Ishikawa (cell line): ENCODE data around the gene MYEOV.

ENCODE experiments used
- CEBPB ChIP-seq: IDR thresholded peaks from 2 replicates; pipeline ENCODE4 v1.6.1; 2012
- CREB1 ChIP-seq: IDR thresholded peaks from 2 replicates; pipeline ENCODE4 v1.6.1; 2012; ENCODE audit warnings: low read depth
- EGR1 ChIP-seq: IDR thresholded peaks from 2 replicates; pipeline ENCODE4 v1.6.1; 2012
- EP300 ChIP-seq: IDR thresholded peaks from 2 replicates; pipeline ENCODE4 v1.6.1; 2012; ENCODE audit warnings: borderline replicate concordance
- FOXM1 ChIP-seq: IDR thresholded peaks from 2 replicates; pipeline ENCODE4 v1.6.1; 2012; ENCODE audit warnings: low read depth, borderline replicate concordance
- NFIC ChIP-seq: IDR thresholded peaks from 2 replicates; pipeline ENCODE4 v1.6.1; 2012
- TAF1 ChIP-seq: IDR thresholded peaks from 2 replicates; pipeline ENCODE4 v1.6.1; 2012; ENCODE audit warnings: low read depth, mild to moderate bottlenecking
- TCF12 ChIP-seq: IDR thresholded peaks from 2 replicates; pipeline ENCODE4 v1.6.1; 2012; ENCODE audit warnings: low read depth
- TEAD4 ChIP-seq: IDR thresholded peaks from 2 replicates; pipeline ENCODE4 v1.6.1; 2012
- YY1 ChIP-seq: IDR thresholded peaks from 2 replicates; pipeline ENCODE4 v1.6.1; 2012; ENCODE audit warnings: low read depth
- ZBTB7A ChIP-seq: IDR thresholded peaks from 2 replicates; pipeline ENCODE4 v1.6.1; 2012; ENCODE audit warnings: low read depth
- TF ChIP-seq, protein P1 (sequence below): IDR thresholded peaks from 2 replicates; pipeline ENCODE4 v1.6.1; 2012; ENCODE audit warnings: low read depth, mild to moderate bottlenecking
- TF ChIP-seq, protein P2 (sequence below): IDR thresholded peaks from 2 replicates; pipeline ENCODE4 v1.6.1; 2012
- TF ChIP-seq, protein P3 (sequence below): IDR thresholded peaks from 2 replicates; pipeline ENCODE4 v1.6.1; 2012

Gene MYEOV

DNA sequence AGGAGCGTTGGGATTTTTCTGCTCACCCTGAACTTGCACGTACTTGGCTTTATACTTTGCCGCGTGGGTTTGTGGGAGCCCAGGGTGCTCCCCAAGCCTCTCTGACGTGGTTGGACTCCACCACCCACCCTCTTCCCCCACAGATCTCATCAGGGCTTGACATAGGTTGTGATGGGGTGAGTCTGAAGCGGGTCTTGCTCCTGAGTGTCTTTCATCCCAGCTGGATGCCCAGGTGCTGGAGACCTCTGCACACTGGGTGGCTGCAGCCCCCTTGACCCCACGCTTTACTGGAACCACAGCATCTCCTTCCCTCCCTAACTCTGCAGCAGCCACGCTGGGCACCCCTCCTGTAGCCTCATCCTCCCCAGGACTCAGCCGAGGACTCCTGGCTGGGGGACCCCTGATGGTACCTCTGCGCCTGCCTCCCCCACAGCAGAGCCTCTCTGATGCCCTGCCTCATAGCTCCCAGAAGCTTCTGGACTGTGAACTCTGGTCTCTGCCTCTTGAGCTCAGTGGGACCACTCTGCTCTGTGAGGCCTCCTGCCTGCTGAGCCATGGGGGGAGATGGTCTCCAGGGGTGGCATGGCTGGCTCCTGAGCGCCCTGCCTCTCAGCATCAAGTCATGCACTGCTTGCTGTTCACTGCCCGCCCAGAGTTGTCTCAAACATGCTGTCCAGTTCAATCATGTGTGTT is 45.2 kb downstream of the MYEOV start:
- no peak for TF ChIP-seq TEAD4
- TF ChIP-seq NFIC, result no peak
- TF ChIP-seq CEBPB, result no peak
- TF ChIP-seq TAF1, result no peak
- TF ChIP-seq, protein P1, sequence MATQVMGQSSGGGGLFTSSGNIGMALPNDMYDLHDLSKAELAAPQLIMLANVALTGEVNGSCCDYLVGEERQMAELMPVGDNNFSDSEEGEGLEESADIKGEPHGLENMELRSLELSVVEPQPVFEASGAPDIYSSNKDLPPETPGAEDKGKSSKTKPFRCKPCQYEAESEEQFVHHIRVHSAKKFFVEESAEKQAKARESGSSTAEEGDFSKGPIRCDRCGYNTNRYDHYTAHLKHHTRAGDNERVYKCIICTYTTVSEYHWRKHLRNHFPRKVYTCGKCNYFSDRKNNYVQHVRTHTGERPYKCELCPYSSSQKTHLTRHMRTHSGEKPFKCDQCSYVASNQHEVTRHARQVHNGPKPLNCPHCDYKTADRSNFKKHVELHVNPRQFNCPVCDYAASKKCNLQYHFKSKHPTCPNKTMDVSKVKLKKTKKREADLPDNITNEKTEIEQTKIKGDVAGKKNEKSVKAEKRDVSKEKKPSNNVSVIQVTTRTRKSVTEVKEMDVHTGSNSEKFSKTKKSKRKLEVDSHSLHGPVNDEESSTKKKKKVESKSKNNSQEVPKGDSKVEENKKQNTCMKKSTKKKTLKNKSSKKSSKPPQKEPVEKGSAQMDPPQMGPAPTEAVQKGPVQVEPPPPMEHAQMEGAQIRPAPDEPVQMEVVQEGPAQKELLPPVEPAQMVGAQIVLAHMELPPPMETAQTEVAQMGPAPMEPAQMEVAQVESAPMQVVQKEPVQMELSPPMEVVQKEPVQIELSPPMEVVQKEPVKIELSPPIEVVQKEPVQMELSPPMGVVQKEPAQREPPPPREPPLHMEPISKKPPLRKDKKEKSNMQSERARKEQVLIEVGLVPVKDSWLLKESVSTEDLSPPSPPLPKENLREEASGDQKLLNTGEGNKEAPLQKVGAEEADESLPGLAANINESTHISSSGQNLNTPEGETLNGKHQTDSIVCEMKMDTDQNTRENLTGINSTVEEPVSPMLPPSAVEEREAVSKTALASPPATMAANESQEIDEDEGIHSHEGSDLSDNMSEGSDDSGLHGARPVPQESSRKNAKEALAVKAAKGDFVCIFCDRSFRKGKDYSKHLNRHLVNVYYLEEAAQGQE, result no peak
- no peak for TF ChIP-seq EP300
- TF ChIP-seq, protein P2, sequence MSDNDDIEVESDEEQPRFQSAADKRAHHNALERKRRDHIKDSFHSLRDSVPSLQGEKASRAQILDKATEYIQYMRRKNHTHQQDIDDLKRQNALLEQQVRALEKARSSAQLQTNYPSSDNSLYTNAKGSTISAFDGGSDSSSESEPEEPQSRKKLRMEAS, result no peak
- TF ChIP-seq YY1, result no peak
- no peak for TF ChIP-seq TCF12
- no peak for TF ChIP-seq CREB1

DNA sequence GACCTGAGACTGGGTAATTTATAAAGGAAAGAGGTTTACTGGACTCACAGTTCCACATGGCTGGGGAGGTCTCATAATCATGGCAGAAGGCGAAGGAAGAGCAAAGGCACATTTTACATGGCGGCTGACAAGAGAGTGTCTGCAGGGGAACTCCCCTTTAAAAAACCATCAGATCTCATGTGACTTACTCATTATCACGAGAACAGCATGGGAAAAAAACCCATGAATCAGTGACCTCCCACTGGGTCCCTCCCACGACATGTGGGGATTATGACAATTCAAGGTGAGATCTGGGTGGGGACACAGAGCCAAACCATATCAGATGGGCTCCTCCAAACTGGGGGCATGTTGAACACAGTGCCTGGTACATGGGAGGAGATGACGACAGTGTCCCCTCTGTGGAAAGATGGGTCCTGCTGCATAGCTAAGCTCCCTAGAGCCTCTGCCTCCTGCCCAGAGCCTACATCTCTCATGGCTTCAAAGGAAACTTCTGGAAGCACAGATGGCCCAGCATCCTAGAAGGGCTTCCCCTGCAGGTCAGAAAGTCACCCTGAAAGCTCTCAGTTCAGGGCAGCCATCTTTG is 46.1 kb downstream of the MYEOV start:
- TF ChIP-seq TEAD4 (no peak), NFIC (no peak), EGR1 (no peak), CREB1 (no peak), ZBTB7A (no peak)
- TF ChIP-seq, protein P3, sequence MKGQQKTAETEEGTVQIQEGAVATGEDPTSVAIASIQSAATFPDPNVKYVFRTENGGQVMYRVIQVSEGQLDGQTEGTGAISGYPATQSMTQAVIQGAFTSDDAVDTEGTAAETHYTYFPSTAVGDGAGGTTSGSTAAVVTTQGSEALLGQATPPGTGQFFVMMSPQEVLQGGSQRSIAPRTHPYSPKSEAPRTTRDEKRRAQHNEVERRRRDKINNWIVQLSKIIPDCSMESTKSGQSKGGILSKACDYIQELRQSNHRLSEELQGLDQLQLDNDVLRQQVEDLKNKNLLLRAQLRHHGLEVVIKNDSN, result no peak
- TF ChIP-seq, protein P1, result no peak

DNA sequence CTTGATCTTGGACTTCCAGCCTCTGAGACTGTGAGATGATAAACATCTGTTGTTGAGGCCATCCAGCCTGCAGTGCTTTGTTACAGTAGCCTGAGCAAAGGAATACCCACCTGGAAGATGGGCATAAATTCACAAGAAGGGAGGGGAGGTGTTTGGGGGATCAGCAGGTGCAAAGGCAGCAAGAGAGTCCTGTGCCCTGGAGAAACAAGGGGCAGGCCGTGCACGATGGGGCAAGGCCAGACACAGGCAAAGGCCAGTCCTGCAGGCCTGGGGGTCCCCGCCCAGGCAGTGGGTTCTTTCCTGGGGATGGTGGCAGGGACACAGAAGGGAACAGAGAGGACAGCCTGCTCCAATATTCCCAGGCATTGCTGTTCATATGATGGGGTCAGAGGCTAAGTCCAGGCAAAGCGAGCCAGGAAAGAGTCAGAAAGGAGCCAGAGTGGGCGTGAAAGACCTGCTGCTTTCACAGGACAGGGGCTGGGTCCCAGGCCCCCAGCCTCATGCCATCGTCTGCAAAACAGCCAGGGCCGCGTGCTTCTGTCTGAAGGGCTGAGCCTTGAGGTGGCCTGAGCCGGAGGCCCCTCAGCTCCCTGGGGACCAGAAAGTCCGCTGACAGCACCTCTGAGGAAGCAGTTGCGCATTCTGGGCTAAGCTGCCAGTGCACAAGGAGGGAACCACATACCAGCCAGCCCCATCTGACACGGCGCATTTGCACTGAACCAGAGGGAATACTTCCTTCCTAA is 48.8 kb downstream of the MYEOV start:
- no peak for TF ChIP-seq EP300
- TF ChIP-seq ZBTB7A, result no peak
- TF ChIP-seq TEAD4, result no peak
- TF ChIP-seq TCF12, result no peak

DNA sequence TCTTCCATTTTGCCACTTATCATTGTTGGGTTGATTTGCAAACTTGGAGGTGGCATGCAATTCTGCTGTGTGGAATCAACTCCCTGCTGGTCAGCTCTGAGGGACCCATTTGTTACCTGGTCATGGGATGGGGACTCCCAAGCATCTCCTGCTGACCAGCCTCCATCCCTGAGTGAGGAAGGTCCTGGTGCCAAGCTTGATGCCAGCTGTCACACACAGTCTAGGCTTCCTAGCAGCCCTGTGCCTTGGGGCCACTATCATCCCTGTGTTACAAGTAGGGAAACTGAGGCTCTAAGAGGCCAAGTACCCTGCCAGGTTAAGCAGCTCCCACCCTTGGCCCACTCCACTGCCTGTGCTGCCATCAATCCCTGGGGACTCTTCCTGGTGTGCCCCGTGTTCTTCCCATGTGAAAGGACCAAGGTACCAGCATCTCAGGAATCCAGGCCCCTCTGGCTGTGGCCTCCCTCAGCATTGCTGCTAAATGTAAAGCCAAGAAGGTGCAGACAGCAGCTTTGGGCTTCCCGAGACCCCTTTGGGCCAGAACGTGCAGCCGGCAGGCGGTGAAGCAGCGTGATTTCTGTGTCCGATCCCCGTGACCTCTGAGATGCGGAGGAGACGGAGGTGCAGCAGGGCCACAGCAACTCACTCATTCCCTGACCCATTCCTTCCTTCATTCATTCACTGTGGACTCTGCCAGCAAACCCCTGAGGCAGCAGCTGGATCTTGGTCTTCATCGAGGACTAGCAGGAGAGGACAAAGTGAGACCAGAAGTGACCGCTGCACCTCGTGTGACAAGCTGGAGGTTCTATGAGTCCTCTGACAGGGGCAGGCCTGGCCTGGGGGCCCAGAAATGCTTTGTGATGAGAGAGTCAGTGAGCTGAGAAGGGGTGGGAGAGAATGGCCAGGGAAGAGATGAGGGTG is 49.7 kb downstream of the MYEOV start:
- TF ChIP-seq, protein P2, result no peak
- TF ChIP-seq, protein P3, result no peak
- no peak for TF ChIP-seq FOXM1
- no peak for TF ChIP-seq YY1
- TF ChIP-seq EGR1, result no peak
- no peak for TF ChIP-seq NFIC
- TF ChIP-seq TAF1, result no peak
- TF ChIP-seq EP300, result no peak
- TF ChIP-seq, protein P1, result no peak
